NT2/D1 (cell line): ENCODE measurements around the gene OR10G6.
"Not testable (repeated sequence)": the region's sequence is repeated elsewhere in the genome, so short reads cannot be mapped to it uniquely, and the experiment has no call there.

Source experiments
- DNase-seq: peaks from one replicate; pipeline ENCODE4 v3.0.0-alpha.2; 2011; ENCODE audit warnings: low read depth, low spot score
- H3K27me3 ChIP-seq: 2 replicates; pipeline ENCODE4 v1.6.0; 2011; ENCODE audit warnings: mild to moderate bottlenecking; ENCODE audit not compliant: insufficient read length, insufficient read depth
- H3K36me3 ChIP-seq: 2 replicates; pipeline ENCODE4 v1.6.1; 2011; ENCODE audit warnings: mild to moderate bottlenecking, low read length, mixed read lengths; ENCODE audit not compliant: insufficient read depth, insufficient read length
- H3K4me1 ChIP-seq: 2 replicates; pipeline ENCODE4 v1.5.1; 2011; ENCODE audit not compliant: insufficient read depth, insufficient read length
- H3K4me3 ChIP-seq: 2 replicates; pipeline ENCODE4 v1.5.1; 2011; ENCODE audit warnings: low read depth; ENCODE audit not compliant: insufficient read length
- H3K9ac ChIP-seq: 2 replicates; pipeline ENCODE4 v1.6.0; 2011; ENCODE audit warnings: low read depth; ENCODE audit not compliant: insufficient read length
- H3K9me3 ChIP-seq: 2 replicates; pipeline ENCODE4 v1.5.1; 2011; ENCODE audit warnings: mild to moderate bottlenecking, low read length; ENCODE audit not compliant: insufficient read depth
- SUZ12 ChIP-seq: IDR thresholded peaks from 2 replicates; pipeline ENCODE4 v1.6.1; 2011; ENCODE audit not compliant: insufficient read length, insufficient read depth; ENCODE audit errors: extremely low read depth
- YY1 ChIP-seq: IDR thresholded peaks from 2 replicates; pipeline ENCODE4 v1.6.1; 2011; ENCODE audit not compliant: insufficient read length, insufficient read depth
- ZNF274 ChIP-seq: IDR thresholded peaks from 2 replicates; pipeline ENCODE4 v1.6.1; 2011; ENCODE audit warnings: mild to moderate bottlenecking, low read depth, low read length

OR10G6 gene

GRCh38 chr11:123995119-123995518 lies at the start of gene OR10G6:
Gene OR10G6, minus strand, starts transcription at chr11:123995161. Its CDS starts 0 bp downstream, at chr11:123995161.
- H3K27me3 ChIP-seq, result no peaks in the 10 kb centered on the region
- H3K4me3 ChIP-seq, result no peak within 1 kb of the TSS
- H3K4me1 ChIP-seq, result no peaks in the 10 kb centered on the region
- H3K36me3 ChIP-seq, result no peaks in the 10 kb centered on the region
- no peak within 1 kb of the TSS for H3K9ac ChIP-seq
- no peak for DNase-seq
- TF ChIP-seq ZNF274 (no peak), YY1 (no peak), SUZ12 (no peak)
- no peaks in the 10 kb centered on the region for H3K9me3 ChIP-seq

- H3K9me3 ChIP-seq, result no peaks in the 10 kb centered on the region
- H3K4me3 ChIP-seq, result no peak overlapping the region
- H3K9ac ChIP-seq, result no peak overlapping the region
- H3K27me3 ChIP-seq, result no peaks in the 10 kb centered on the region
- no peak for DNase-seq
- TF ChIP-seq YY1 (no peak), ZNF274 (no peak), SUZ12 (no peak)
- H3K36me3 ChIP-seq, result no peaks in the 10 kb centered on the region
- H3K4me1 ChIP-seq, result no peaks in the 10 kb centered on the region
Measured at GRCh38 chr11:124043420-124043819, 48.5 kb upstream of the OR10G6 start.

GRCh38 chr11:124041254-124041653 lies 46.3 kb upstream of the OR10G6 start, which contains the start of gene OR10G7:
Gene OR10G7, minus strand, starts transcription at chr11:124041325. Its CDS starts 2,324 bp downstream, at chr11:124039001.
- Histone ChIP-seq H3K9ac (no peak within 1 kb of the TSS), H3K4me3 (no peak within 1 kb of the TSS), H3K9me3 (no peaks in the 10 kb centered on the region), H3K27me3 (no peaks in the 10 kb centered on the region), H3K36me3 (no peaks in the 10 kb centered on the region), H3K4me1 (no peaks in the 10 kb centered on the region)
- no peak for TF ChIP-seq SUZ12
- TF ChIP-seq ZNF274, result no peak
- no peak for TF ChIP-seq YY1
- no peak for DNase-seq

GRCh38 chr11:124039557-124039956 lies 44.6 kb upstream of the OR10G6 start:
- DNase-seq, result no peak
- no peak for TF ChIP-seq YY1
- no peak for TF ChIP-seq ZNF274
- no peak for TF ChIP-seq SUZ12
- Histone ChIP-seq H3K27me3 (no peaks in the 10 kb centered on the region), H3K9me3 (no peaks in the 10 kb centered on the region), H3K9ac (no peak overlapping the region), H3K4me3 (no peak overlapping the region), H3K4me1 (no peaks in the 10 kb centered on the region), H3K36me3 (no peaks in the 10 kb centered on the region)

- H3K36me3 ChIP-seq, result no peaks in the 10 kb centered on the region
- no peak overlapping the region for H3K4me3 ChIP-seq
- H3K9me3 ChIP-seq, result no peaks in the 10 kb centered on the region
- no peak for DNase-seq
- no peak overlapping the region for H3K9ac ChIP-seq
- TF ChIP-seq YY1 (no peak), ZNF274 (no peak), SUZ12 (no peak)
- H3K27me3 ChIP-seq, result no peaks in the 10 kb centered on the region
- no peaks in the 10 kb centered on the region for H3K4me1 ChIP-seq
Measured at GRCh38 chr11:124036666-124037065, 41.7 kb upstream of the OR10G6 start.

GRCh38 chr11:124026498-124026897 lies 31.5 kb upstream of the OR10G6 start, which contains the start of gene OR10G8:
Gene OR10G8, plus strand, starts transcription at chr11:124026798. Its CDS starts 2,825 bp downstream, at chr11:124029623.
- Histone ChIP-seq H3K4me3 (no peak within 1 kb of the TSS), H3K27me3 (no peaks in the 10 kb centered on the region), H3K4me1 (no peaks in the 10 kb centered on the region), H3K9me3 (no peaks in the 10 kb centered on the region), H3K9ac (no peak within 1 kb of the TSS), H3K36me3 (no peaks in the 10 kb centered on the region)
- TF ChIP-seq YY1 (no peak), ZNF274 (no peak), SUZ12 (no peak)
- DNase-seq, result no peak

GRCh38 chr11:124015837-124016236 lies 20.9 kb upstream of the OR10G6 start:
- not testable (repeated sequence) for H3K27me3 ChIP-seq, H3K9me3 ChIP-seq, H3K4me1 ChIP-seq, H3K36me3 ChIP-seq, H3K9ac ChIP-seq, DNase-seq, H3K4me3 ChIP-seq

- H3K4me3 ChIP-seq, result no peak within 1 kb of the TSS
- no peak for DNase-seq
- no peaks in the 10 kb centered on the region for H3K27me3 ChIP-seq
- TF ChIP-seq SUZ12, result no peak
- no peak for TF ChIP-seq YY1
- TF ChIP-seq ZNF274, result no peak
- H3K9me3 ChIP-seq, result no peaks in the 10 kb centered on the region
- no peak within 1 kb of the TSS for H3K9ac ChIP-seq
- no peaks in the 10 kb centered on the region for H3K36me3 ChIP-seq
- H3K4me1 ChIP-seq, result no peaks in the 10 kb centered on the region
Measured at GRCh38 chr11:124012697-124013096, 17.7 kb upstream of the OR10G6 start, which contains the start of gene OR10G4. Gene OR10G4, plus strand, starts transcription at chr11:124012997. Its CDS starts 2,578 bp downstream, at chr11:124015575.
